ENCODE data around the gene CFAP74. TPM values are rescaled to one million over a fixed set of nuclear protein-coding genes. Genes with fewer than 3 reads are reported as not detected.

Gene CFAP74
- total and polyA plus RNA-seq, 2 of the 13 experiments (the other 11 are each of a cell fraction or from before 2014, with no cell fraction given) = 0.27 to 0.62 TPM

DNA sequence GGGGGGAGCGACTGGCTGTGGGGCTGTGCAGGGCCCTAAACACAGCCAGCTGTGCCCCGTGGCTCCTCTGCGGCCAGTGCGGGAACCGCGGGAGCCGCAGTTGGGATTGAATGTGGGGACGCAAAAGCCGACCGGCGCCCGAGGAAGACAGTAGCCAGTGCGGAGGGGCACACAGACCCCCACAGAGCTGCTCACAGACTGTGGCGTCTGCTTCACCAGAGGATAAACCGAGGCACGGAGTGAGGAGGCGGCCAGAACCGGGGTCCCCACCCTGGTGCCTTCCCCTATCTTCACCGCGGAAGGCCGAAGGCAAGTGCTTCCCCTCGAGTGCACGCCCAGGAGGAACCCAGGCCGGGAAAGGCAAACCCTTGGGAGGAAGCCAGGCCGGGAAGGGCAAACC, 75.8 kb downstream of the CFAP74 start (continued):
- TF ChIP-seq, protein P1, sequence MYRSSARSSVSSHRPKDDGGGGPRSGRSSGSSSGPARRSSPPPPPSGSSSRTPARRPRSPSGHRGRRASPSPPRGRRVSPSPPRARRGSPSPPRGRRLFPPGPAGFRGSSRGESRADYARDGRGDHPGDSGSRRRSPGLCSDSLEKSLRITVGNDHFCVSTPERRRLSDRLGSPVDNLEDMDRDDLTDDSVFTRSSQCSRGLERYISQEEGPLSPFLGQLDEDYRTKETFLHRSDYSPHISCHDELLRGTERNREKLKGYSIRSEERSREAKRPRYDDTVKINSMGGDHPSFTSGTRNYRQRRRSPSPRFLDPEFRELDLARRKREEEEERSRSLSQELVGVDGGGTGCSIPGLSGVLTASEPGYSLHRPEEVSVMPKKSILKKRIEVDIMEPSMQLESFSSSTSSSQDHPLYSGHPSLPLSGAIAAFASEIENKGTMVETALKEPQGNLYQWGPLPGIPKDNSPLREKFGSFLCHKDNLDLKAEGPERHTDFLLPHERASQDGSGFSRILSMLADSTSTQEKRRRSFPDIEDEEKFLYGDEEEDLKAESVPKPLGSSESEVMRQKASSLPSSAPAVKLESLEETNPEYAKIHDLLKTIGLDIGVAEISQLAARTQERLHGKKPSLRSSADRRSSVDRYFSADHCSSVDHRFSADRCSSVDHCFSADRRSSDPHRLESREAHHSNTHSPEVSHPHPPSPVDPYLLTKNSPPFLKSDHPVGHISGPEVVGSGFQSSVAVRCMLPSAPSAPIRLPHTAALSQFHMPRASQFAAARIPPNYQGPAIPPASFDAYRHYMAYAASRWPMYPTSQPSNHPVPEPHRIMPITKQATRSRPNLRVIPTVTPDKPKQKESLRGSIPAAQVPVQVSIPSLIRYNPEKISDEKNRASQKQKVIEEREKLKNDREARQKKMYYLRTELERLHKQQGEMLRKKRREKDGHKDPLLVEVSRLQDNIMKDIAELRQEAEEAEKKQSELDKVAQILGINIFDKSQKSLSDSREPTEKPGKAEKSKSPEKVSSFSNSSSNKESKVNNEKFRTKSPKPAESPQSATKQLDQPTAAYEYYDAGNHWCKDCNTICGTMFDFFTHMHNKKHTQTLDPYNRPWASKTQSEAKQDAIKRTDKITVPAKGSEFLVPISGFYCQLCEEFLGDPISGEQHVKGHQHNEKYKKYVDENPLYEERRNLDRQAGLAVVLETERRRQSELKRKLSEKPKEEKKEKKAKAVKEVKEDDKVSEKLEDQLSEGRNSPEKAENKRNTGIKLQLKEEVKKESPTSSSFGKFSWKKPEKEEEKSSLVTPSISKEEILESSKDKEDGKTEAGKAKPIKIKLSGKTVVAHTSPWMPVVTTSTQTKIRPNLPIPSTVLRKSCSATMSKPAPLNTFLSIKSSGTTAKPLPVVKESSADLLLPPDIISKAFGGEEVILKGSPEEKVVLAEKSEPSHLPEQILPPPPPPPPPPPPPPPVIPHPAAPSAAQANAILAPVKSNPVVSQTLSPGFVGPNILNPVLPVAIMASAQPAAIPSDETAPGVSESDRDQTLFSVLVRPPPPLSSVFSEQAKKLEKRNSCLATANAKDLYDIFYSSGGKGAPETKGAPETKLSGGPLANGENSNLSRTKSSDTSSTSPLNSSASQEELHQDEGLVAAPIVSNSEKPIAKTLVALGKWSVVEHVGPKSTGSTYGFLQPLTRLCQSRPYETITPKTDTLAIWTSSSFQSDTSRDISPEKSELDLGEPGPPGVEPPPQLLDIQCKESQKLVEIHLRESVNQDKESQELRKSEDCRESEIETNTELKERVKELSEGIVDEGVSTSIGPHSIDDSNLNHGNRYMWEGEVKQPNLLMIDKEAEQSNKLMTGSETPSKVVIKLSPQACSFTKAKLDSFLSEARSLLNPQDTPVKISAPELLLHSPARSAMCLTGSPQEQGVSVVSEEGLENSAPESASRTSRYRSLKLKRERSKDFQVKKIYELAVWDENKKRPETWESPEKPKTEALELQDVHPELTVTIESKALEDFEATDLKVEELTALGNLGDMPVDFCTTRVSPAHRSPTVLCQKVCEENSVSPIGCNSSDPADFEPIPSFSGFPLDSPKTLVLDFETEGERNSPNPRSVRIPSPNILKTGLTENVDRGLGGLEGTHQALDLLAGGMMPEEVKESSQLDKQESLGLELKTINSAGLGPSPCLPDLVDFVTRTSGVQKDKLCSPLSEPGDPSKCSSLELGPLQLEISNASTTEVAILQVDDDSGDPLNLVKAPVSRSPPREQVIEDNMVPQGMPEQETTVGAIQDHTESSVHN (CRISPR knock-in tag; IDR thresholded peaks at IDR 0.05) = no peak
- TF ChIP-seq, protein P2, sequence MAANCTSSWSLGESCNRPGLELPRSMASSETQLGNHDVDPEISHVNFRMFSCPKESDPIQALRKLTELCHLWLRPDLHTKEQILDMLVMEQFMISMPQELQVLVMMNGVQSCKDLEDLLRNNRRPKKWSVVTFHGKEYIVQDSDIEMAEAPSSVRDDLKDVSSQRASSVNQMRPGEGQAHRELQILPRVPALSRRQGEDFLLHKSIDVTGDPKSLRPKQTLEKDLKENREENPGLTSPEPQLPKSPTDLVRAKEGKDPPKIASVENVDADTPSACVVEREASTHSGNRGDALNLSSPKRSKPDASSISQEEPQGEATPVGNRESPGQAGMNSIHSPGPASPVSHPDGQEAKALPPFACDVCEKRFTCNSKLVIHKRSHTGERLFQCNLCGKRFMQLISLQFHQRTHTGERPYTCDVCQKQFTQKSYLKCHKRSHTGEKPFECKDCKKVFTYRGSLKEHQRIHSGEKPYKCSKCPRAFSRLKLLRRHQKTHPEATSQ (CRISPR knock-in tag; IDR thresholded peaks at IDR 0.05; ENCODE audit: borderline replicate concordance) = no peak
- no peak for TF ChIP-seq PCBP2 (optimal IDR thresholded peaks at IDR 0.05; ENCODE audit: low read depth, low read length, poor library complexity, severe bottlenecking)
- no peak for TF ChIP-seq MIER2 (CRISPR knock-in tag; IDR thresholded peaks at IDR 0.05)
- no peak for TF ChIP-seq ZNF879 (CRISPR knock-in tag; IDR thresholded peaks at IDR 0.05)
- no peak for TF ChIP-seq CBX1 (IDR thresholded peaks at IDR 0.05; ENCODE audit: low read depth)
- no peak for TF ChIP-seq ZFP41 (CRISPR knock-in tag; IDR thresholded peaks at IDR 0.05; ENCODE audit: borderline replicate concordance)
- TF ChIP-seq EZH2 (conservative IDR thresholded peaks at IDR 0.05; ENCODE audit: low read depth, low read length) = no peak

Data from HepG2 (cell line).